B cell (primary cell): ENCODE data around the gene ZNF18. TPM values are rescaled to one million over a fixed set of nuclear protein-coding genes. Genes with fewer than 3 reads are reported as not detected.

ENCODE experiments used
- ATAC-seq: fragments of 200-7000 bp; cut with Tn5 transposase; one replicate; pipeline ENCODE4 v1.10.0; 2021; ENCODE audit warnings: low read depth, mild to moderate bottlenecking, moderate number of reproducible peaks, moderate library complexity
- CTCF ChIA-PET: fragments of 350-600 bp; sonication (Branson Sonifier 250); formaldehyde crosslinking; loops from one replicate; lab custom pipeline; 2021; ENCODE audit warnings: antibody characterized with exemption, inconsistent platforms; lab: Charles Lee
- POLR2A ChIA-PET: fragments of 350-600 bp; sonication (Branson Sonifier 250); formaldehyde crosslinking; loops from one replicate; lab custom pipeline; 2021; ENCODE audit warnings: antibody characterized with exemption; lab: Charles Lee
- DNase-seq: peaks from one replicate; pipeline ENCODE4 v3.0.0; 2013
- H2AFZ ChIP-seq: 2 replicates; pipeline ENCODE4 v1.6.1; 2012; ENCODE audit warnings: mild to moderate bottlenecking, low read depth, low read length; ENCODE audit not compliant: insufficient read depth, poor library complexity, severe bottlenecking
- H3K27ac ChIP-seq, 2 donors: 1 replicate in 1 of 2; 2 replicates in 1 of 2; pipeline ENCODE4 v1.5.1; 2012 to 2013; ENCODE audit warnings: low read length in 2 of 2, mild to moderate bottlenecking in 2 of 2, moderate library complexity in 1 of 2
- H3K27me3 ChIP-seq, 4 experiments: fragments of 200-600 bp in 1 of 4; sonication (generic) in 1 of 4; replicated peaks in 1 of 4; 1 replicate in 2 of 4; 2 replicates in 2 of 4; pipeline versions ENCODE4 v1.6.1 to v1.7.0; 2013 to 2016; ENCODE audit warnings: low read length in 3 of 4, mild to moderate bottlenecking in 2 of 4, mixed read lengths in 1 of 4, moderate library complexity in 1 of 4; ENCODE audit not compliant: insufficient read depth in 4 of 4, control insufficient read depth in 3 of 4; ENCODE audit errors: control extremely low read depth in 1 of 4
- H3K36me3 ChIP-seq, 2 experiments: replicated peaks in 1 of 2; 1 replicate in 1 of 2; 2 replicates in 1 of 2; pipeline versions ENCODE4 v1.6.1 to v1.7.1; 2013; ENCODE audit warnings: low read length in 1 of 2; ENCODE audit not compliant: insufficient read depth in 2 of 2, control insufficient read depth in 1 of 2; ENCODE audit errors: control extremely low read depth in 1 of 2, extremely low read depth in 1 of 2
- H3K4me1 ChIP-seq, 2 donors: fragments of 200-600 bp in 1 of 2; sonication (generic) in 1 of 2; 1 replicate in 1 of 2; 2 replicates in 1 of 2; pipeline versions ENCODE4 v1.5.1 to v1.6.1; 2013 to 2017; ENCODE audit warnings: low read length in 2 of 2; ENCODE audit not compliant: control insufficient read depth in 2 of 2, insufficient read depth in 2 of 2
- H3K4me2 ChIP-seq: replicated peaks from 2 replicates; pipeline ENCODE3; 2012; ENCODE audit warnings: mild to moderate bottlenecking, low read depth, low read length; ENCODE audit not compliant: poor library complexity, severe bottlenecking
- H3K4me3 ChIP-seq, 5 experiments: fragments of 200-600 bp in 1 of 5; sonication (generic) in 1 of 5; 1 replicate in 3 of 5; 2 replicates in 2 of 5; pipeline versions ENCODE4 v1.5.1 to v1.7.0; 2011 to 2016; ENCODE audit warnings: low read length in 4 of 5, mild to moderate bottlenecking in 4 of 5, low read depth in 2 of 5, control low read depth in 1 of 5, moderate library complexity in 1 of 5; ENCODE audit not compliant: insufficient read depth in 1 of 5; ENCODE audit errors: control extremely low read depth in 1 of 5, extremely low read depth in 1 of 5
- H3K79me2 ChIP-seq: fragments of 200-600 bp; sonication (generic); one replicate; pipeline ENCODE4 v1.6.0; 2016; ENCODE audit warnings: low read length; ENCODE audit not compliant: control insufficient read depth, insufficient read depth
- H3K9ac ChIP-seq: fragments of 200-600 bp; sonication (generic); 2 replicates; pipeline ENCODE4 v1.6.1; 2017; ENCODE audit warnings: mild to moderate bottlenecking, low read length, moderate library complexity
- H3K9me3 ChIP-seq, 3 donors: one replicate each; pipeline versions ENCODE4 v1.6.1 to v1.7.1; 2013; ENCODE audit warnings: low read length in 2 of 3; ENCODE audit not compliant: control insufficient read depth in 2 of 3, insufficient read depth in 1 of 3; ENCODE audit errors: control extremely low read depth in 1 of 3
- H4K20me1 ChIP-seq: 2 replicates; pipeline ENCODE4 v1.6.0; 2012; ENCODE audit warnings: mild to moderate bottlenecking, low read length; ENCODE audit not compliant: insufficient read depth, control insufficient read depth, poor library complexity, severe bottlenecking
- H3K27ac Mint-ChIP-seq: one replicate; pipeline ENCODE4 v1.8.0; 2021; ENCODE audit warnings: mixed read lengths
- H3K27me3 Mint-ChIP-seq: one replicate; pipeline ENCODE4 v1.8.0; 2021; ENCODE audit warnings: mixed read lengths
- H3K4me1 Mint-ChIP-seq: one replicate; pipeline ENCODE4 v1.8.0; 2021; ENCODE audit warnings: mixed read lengths
- H3K4me3 Mint-ChIP-seq: one replicate; pipeline ENCODE4 v1.8.0; 2021; ENCODE audit warnings: mixed read lengths
- H3K9me3 Mint-ChIP-seq: one replicate; pipeline ENCODE4 v1.8.0; 2022; ENCODE audit warnings: mixed read lengths; ENCODE audit not compliant: insufficient read depth
- EZH2 ChIP-seq: IDR thresholded peaks from 2 replicates; pipeline ENCODE4 v1.6.1; 2012; ENCODE audit warnings: borderline replicate concordance, low read depth, mild to moderate bottlenecking, moderate library complexity, low read length; ENCODE audit not compliant: insufficient read depth, poor library complexity, severe bottlenecking
- WGBS: methylation state at CpG from one replicate; pipeline ENCODE4 v1.1.5; 2013; ENCODE audit warnings: missing lambda C conversion rate; ENCODE audit not compliant: insufficient coverage; 5-methylcytosine and 5-hydroxymethylcytosine counted together
- intact Hi-C: fragments of 100-400 bp; cut with micrococcal nuclease; formaldehyde crosslinking; loops from one replicate; pipeline ENCODE4 v1.10.0; 2022
- polyA plus RNA-seq: library from polyadenylated mRNA; depleted of rRNA; stranded (reverse); fragments of >200 nt; gene quantifications from 2 replicates; pipeline ENCODE4 v1.2.3, GENCODE V29; 2012
- small RNA-seq: library from RNA; depleted of rRNA; stranded (forward); fragments of <200 nt; gene quantifications from one replicate; pipeline ENCODE3, GENCODE V24; 2012; ENCODE audit warnings: low replicate concordance, low read depth; ENCODE audit not compliant: insufficient read length
- total RNA-seq, 2 donors: library from RNA; stranded (reverse); fragments of 120-200 nt in 1 of 2; gene quantifications; 1 replicate in 1 of 2; 2 replicates in 1 of 2; pipeline versions ENCODE4 v1.2.3 to v1.2.4, GENCODE V29; 2013 to 2022
- TF ChIP-seq, protein P1 (sequence below): fragments of 200-600 bp; IDR thresholded peaks from one replicate; pipeline ENCODE4 v1.8.0; 2022; ENCODE audit warnings: antibody characterized with exemption, mild to moderate bottlenecking

ZNF18 gene
- total and polyA plus RNA-seq, 2 donors (not counting 1 experiment from before 2014, with no cell fraction given) = 8.9 to 10.5 TPM

DNA sequence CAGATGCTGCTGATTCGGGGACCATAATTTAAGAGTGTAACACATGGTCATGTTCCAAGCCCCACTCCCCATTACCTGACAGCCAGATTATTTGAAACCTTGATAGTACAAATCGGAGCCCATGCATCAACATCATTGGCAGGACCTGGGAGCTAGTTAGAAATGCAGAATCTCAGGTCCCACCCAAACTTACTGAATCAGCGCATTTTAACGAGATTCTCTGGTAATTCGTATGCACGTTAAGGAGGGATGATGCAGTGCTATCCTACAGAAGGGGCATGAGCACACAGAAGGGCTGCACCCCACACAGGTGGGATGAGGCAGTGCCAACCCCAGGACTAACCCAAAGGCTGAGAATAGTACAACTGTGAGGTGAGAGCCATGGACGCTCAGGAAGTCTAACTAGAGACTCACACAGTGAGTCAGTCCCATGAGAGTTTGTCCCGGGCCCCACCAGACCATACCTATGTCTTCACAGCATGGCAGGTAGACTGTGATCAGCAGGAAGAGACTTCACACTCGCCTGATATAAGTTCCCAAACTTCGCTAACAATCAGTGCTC lies 64.9 kb downstream of the ZNF18 start:
- H3K36me3 ChIP-seq = no peaks in the 10 kb centered on the region
- H3K27me3 Mint-ChIP-seq = peaks cover 9% of the 10 kb centered on the region
- H3K9me3 Mint-ChIP-seq = no peaks in the 10 kb centered on the region
- H4K20me1 ChIP-seq = no peaks in the 10 kb centered on the region
- H2AFZ ChIP-seq = no peak overlapping the region
- H3K4me3 ChIP-seq = no peak overlapping the region
- intact Hi-C loops = no loop called here
- no peak overlapping the region for H3K4me3 Mint-ChIP-seq
- POLR2A ChIA-PET = no interaction called here
- no peak overlapping the region for H3K4me2 ChIP-seq
- no peak overlapping the region for H3K27ac Mint-ChIP-seq
- WGBS = 91% methylated on average over 9 of the region's 10 CpGs
- CTCF ChIA-PET = no interaction called here
- no peak for TF ChIP-seq EZH2
- TF ChIP-seq, protein P1, sequence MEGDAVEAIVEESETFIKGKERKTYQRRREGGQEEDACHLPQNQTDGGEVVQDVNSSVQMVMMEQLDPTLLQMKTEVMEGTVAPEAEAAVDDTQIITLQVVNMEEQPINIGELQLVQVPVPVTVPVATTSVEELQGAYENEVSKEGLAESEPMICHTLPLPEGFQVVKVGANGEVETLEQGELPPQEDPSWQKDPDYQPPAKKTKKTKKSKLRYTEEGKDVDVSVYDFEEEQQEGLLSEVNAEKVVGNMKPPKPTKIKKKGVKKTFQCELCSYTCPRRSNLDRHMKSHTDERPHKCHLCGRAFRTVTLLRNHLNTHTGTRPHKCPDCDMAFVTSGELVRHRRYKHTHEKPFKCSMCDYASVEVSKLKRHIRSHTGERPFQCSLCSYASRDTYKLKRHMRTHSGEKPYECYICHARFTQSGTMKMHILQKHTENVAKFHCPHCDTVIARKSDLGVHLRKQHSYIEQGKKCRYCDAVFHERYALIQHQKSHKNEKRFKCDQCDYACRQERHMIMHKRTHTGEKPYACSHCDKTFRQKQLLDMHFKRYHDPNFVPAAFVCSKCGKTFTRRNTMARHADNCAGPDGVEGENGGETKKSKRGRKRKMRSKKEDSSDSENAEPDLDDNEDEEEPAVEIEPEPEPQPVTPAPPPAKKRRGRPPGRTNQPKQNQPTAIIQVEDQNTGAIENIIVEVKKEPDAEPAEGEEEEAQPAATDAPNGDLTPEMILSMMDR = no peak
- H3K27me3 ChIP-seq = peaks cover 0 to 3% (median 0%) of the 10 kb centered on the region in 4 experiments
- DNase-seq (no peak), ATAC-seq (no peak)
- no peak overlapping the region for H3K9ac ChIP-seq
- no peaks in the 10 kb centered on the region for H3K4me1 ChIP-seq
- H3K4me1 Mint-ChIP-seq = no peaks in the 10 kb centered on the region
- no peak overlapping the region for H3K27ac ChIP-seq
- no peaks in the 10 kb centered on the region for H3K79me2 ChIP-seq
- no peaks in the 10 kb centered on the region for H3K9me3 ChIP-seq

DNA sequence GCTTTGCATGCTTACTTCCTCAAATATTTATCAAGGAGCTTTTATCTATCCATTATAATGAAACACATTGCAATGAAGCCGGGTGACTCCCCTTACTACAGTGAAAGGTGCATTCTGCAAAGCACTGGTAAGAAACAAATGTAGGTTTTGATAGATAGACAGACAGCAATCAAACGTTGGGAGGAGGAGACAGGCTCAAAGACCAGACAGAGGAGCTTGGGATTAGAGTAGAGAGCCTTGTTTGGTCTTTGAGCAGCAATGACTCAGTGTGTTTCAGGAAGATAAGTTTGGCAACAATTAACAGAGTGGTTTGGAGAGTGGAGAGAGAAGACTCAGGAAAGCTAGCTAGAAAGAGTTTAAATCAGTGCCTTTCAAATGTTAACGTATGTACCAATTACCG lies 68.8 kb downstream of the ZNF18 start:
- no peak overlapping the region for H3K27ac ChIP-seq
- H3K79me2 ChIP-seq = no peaks in the 10 kb centered on the region
- ChIA-PET POLR2A (no interaction called here), CTCF (interaction anchor here (1.5 kb wide), 1 partner anchor 8 kb away, joined by 3 read pairs; no protein-coding TSS in a partner anchor)
- no peak overlapping the region for H3K27ac Mint-ChIP-seq
- H3K4me1 Mint-ChIP-seq = no peaks in the 10 kb centered on the region
- H3K27me3 ChIP-seq = peaks cover 0 to 3% (median 0%) of the 10 kb centered on the region in 4 experiments
- 53% methylated on average over 3 of the region's 4 CpGs for WGBS
- TF ChIP-seq EZH2 = no peak
- TF ChIP-seq, protein P1 = no peak
- H3K4me3 Mint-ChIP-seq = no peak overlapping the region
- no peak overlapping the region for H3K9ac ChIP-seq
- intact Hi-C loops = no loop called here
- no peak overlapping the region for H3K4me2 ChIP-seq
- no peaks in the 10 kb centered on the region for H3K9me3 ChIP-seq
- H3K27me3 Mint-ChIP-seq = peaks cover 16% of the 10 kb centered on the region
- ATAC-seq = no peak
- no peaks in the 10 kb centered on the region for H3K36me3 ChIP-seq
- DNase-seq = no peak
- H4K20me1 ChIP-seq = no peaks in the 10 kb centered on the region
- H2AFZ ChIP-seq = no peak overlapping the region
- H3K4me1 ChIP-seq = no peaks in the 10 kb centered on the region
- H3K4me3 ChIP-seq = no peak overlapping the region
- peaks cover 9% of the 10 kb centered on the region for H3K9me3 Mint-ChIP-seq

Small RNAs within 50 kb of the gene (small RNA-seq; reads per million reads assigned to genes)
- not detected for gene RNU11-2P

Other genes with a start within 250 kb of the ZNF18 start
- gene MAP2K4, start 23.4 kb upstream of the ZNF18 start, total RNA-seq = 41.9 and 44.8 TPM in 2 replicates
- gene MAP2K4, start 23.4 kb upstream of the ZNF18 start, polyA plus RNA-seq = 6.2 and 8.0 TPM in 2 replicates